ENCODE results near the gene FOXJ1.

The FOXJ1 gene

DNA sequence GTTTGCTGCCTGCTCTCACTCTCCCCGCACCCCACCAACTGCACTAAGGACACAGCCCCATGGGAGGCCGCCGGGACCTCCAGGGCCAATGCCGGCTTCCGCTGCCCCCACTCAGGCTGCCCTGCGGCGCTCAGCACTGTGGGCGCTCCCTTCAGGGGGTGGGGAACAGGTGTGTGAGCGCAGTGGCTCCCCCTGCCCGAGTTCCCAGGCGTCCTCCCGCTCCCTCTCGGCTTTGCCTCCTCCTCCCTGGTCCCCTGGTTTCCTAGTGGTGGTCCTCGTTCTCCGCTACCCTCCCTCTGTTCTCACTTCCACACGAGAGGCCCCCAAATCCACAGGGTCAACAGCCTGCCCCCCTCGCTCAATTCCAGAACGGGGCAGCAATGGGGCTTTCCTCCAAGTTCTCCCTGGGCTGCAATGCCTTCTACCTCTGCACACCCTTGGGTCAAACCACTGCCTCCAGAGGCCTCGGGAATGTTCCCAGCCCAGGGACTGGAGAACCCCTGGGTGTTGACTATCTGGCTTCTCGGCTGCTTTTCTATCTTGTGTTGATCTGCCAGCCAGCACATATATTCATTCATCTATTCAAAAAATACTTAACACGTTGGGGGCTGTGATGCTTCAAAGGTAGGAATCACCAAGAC, 9.9 kb downstream of the FOXJ1 start:
- no peak for ATAC-seq
- no peak for TF ChIP-seq ESRRG (CRISPR knock-in tag; IDR thresholded peaks at IDR 0.05)
- TF ChIP-seq ISL1 (CRISPR knock-in tag; IDR thresholded peaks at IDR 0.05), result no peak
- no peak for TF ChIP-seq RARB (CRISPR knock-in tag; IDR thresholded peaks at IDR 0.05)
- TF ChIP-seq ZNF70 (CRISPR knock-in tag; IDR thresholded peaks at IDR 0.05), result no peak
- no peak for TF ChIP-seq TCF4 (CRISPR knock-in tag; IDR thresholded peaks at IDR 0.05; ENCODE audit: borderline replicate concordance)
- no peak for TF ChIP-seq PPARA (CRISPR knock-in tag; IDR thresholded peaks at IDR 0.05; ENCODE audit: borderline replicate concordance)
- TF ChIP-seq GLIS3 (CRISPR knock-in tag; IDR thresholded peaks at IDR 0.05), result no peak
- TF ChIP-seq SNAI2 (CRISPR knock-in tag; IDR thresholded peaks at IDR 0.05), result no peak
- no peak for TF ChIP-seq ZC3H10 (CRISPR knock-in tag; IDR thresholded peaks at IDR 0.05)

DNA sequence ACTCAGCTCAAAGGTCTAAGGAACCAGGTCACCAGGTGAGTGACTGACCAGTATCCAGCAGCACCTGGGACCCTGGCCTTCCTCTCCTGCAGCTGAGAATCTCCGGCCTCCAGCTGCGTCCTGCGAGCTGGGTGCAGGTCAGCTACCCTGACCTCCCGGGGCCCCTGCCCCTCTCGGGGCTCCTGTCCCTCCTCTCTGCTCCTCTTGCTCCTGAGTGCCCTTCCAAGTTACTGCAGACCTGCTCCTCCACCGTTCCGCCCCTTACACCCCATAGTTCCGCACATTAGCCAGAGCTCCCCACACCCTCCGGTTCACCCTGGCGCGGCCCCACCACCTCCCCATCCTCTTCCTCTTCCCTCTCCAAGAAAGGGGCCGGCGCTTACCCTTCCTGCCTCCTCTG, 10.6 kb downstream of the FOXJ1 start:
- ATAC-seq, result no peak; the same call in 2 of the 3 replicates
- no peak for TF ChIP-seq OSR1 (CRISPR knock-in tag; IDR thresholded peaks at IDR 0.05)
- no peak for TF ChIP-seq ZNF70 (CRISPR knock-in tag; IDR thresholded peaks at IDR 0.05)
- TF ChIP-seq, protein P1, sequence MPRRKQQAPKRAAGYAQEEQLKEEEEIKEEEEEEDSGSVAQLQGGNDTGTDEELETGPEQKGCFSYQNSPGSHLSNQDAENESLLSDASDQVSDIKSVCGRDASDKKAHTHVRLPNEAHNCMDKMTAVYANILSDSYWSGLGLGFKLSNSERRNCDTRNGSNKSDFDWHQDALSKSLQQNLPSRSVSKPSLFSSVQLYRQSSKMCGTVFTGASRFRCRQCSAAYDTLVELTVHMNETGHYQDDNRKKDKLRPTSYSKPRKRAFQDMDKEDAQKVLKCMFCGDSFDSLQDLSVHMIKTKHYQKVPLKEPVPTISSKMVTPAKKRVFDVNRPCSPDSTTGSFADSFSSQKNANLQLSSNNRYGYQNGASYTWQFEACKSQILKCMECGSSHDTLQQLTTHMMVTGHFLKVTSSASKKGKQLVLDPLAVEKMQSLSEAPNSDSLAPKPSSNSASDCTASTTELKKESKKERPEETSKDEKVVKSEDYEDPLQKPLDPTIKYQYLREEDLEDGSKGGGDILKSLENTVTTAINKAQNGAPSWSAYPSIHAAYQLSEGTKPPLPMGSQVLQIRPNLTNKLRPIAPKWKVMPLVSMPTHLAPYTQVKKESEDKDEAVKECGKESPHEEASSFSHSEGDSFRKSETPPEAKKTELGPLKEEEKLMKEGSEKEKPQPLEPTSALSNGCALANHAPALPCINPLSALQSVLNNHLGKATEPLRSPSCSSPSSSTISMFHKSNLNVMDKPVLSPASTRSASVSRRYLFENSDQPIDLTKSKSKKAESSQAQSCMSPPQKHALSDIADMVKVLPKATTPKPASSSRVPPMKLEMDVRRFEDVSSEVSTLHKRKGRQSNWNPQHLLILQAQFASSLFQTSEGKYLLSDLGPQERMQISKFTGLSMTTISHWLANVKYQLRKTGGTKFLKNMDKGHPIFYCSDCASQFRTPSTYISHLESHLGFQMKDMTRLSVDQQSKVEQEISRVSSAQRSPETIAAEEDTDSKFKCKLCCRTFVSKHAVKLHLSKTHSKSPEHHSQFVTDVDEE (CRISPR knock-in tag; IDR thresholded peaks at IDR 0.05), result no peak

DNA sequence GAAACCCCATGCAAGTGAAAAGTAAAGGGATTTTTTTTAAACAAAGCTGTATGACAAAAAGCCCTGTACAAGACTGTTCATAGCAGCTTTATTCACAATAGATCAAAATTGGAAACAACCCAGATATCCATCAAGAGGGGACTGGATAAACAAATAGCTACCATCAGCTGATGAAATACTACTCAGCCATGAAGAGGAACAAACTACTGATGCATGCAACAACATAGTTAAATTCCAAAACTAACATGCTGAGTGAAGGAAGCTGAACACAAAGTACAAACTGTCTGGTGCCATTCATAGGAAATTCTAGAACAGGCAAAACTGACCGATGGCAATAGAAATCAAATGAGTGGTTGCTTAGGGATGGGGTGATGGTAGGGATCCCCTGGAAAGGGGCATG, 15.1 kb downstream of the FOXJ1 start:
- ATAC-seq, result no peak
- TF ChIP-seq PPARA (CRISPR knock-in tag; IDR thresholded peaks at IDR 0.05; ENCODE audit: borderline replicate concordance), result no peak
- no peak for TF ChIP-seq ZFP30 (CRISPR knock-in tag; IDR thresholded peaks at IDR 0.05)
- no peak for TF ChIP-seq TOX (CRISPR knock-in tag; IDR thresholded peaks at IDR 0.05; ENCODE audit: borderline replicate concordance)
- no peak for TF ChIP-seq TCF4 (CRISPR knock-in tag; IDR thresholded peaks at IDR 0.05; ENCODE audit: borderline replicate concordance)
- TF ChIP-seq ZNF70 (CRISPR knock-in tag; IDR thresholded peaks at IDR 0.05), result no peak
- no peak for TF ChIP-seq CSDC2 (CRISPR knock-in tag; IDR thresholded peaks at IDR 0.05)
- TF ChIP-seq, protein P2, sequence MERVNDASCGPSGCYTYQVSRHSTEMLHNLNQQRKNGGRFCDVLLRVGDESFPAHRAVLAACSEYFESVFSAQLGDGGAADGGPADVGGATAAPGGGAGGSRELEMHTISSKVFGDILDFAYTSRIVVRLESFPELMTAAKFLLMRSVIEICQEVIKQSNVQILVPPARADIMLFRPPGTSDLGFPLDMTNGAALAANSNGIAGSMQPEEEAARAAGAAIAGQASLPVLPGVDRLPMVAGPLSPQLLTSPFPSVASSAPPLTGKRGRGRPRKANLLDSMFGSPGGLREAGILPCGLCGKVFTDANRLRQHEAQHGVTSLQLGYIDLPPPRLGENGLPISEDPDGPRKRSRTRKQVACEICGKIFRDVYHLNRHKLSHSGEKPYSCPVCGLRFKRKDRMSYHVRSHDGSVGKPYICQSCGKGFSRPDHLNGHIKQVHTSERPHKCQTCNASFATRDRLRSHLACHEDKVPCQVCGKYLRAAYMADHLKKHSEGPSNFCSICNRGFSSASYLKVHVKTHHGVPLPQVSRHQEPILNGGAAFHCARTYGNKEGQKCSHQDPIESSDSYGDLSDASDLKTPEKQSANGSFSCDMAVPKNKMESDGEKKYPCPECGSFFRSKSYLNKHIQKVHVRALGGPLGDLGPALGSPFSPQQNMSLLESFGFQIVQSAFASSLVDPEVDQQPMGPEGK (CRISPR knock-in tag; IDR thresholded peaks at IDR 0.05; ENCODE audit: borderline replicate concordance), result no peak
- TF ChIP-seq, protein P1 (CRISPR knock-in tag; IDR thresholded peaks at IDR 0.05), result no peak
- TF ChIP-seq ZNF8 (CRISPR knock-in tag; IDR thresholded peaks at IDR 0.05), result no peak
- TF ChIP-seq, protein P3, sequence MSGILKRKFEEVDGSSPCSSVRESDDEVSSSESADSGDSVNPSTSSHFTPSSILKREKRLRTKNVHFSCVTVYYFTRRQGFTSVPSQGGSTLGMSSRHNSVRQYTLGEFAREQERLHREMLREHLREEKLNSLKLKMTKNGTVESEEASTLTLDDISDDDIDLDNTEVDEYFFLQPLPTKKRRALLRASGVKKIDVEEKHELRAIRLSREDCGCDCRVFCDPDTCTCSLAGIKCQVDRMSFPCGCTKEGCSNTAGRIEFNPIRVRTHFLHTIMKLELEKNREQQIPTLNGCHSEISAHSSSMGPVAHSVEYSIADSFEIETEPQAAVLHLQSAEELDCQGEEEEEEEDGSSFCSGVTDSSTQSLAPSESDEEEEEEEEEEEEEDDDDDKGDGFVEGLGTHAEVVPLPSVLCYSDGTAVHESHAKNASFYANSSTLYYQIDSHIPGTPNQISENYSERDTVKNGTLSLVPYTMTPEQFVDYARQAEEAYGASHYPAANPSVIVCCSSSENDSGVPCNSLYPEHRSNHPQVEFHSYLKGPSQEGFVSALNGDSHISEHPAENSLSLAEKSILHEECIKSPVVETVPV (CRISPR knock-in tag; IDR thresholded peaks at IDR 0.05), result no peak
- TF ChIP-seq SNAI2 (CRISPR knock-in tag; IDR thresholded peaks at IDR 0.05), result no peak
- TF ChIP-seq ZFP3 (CRISPR knock-in tag; IDR thresholded peaks at IDR 0.05), result no peak
- no peak for TF ChIP-seq ARNTL (CRISPR knock-in tag; IDR thresholded peaks at IDR 0.05; ENCODE audit: borderline replicate concordance, low read depth)
- no peak for TF ChIP-seq GLIS3 (CRISPR knock-in tag; IDR thresholded peaks at IDR 0.05)
- TF ChIP-seq ZC3H10 (CRISPR knock-in tag; IDR thresholded peaks at IDR 0.05), result no peak
- TF ChIP-seq BACH2 (CRISPR knock-in tag; IDR thresholded peaks at IDR 0.05; ENCODE audit: borderline replicate concordance), result no peak
- no peak for TF ChIP-seq ISL1 (CRISPR knock-in tag; IDR thresholded peaks at IDR 0.05)
- TF ChIP-seq, protein P4, sequence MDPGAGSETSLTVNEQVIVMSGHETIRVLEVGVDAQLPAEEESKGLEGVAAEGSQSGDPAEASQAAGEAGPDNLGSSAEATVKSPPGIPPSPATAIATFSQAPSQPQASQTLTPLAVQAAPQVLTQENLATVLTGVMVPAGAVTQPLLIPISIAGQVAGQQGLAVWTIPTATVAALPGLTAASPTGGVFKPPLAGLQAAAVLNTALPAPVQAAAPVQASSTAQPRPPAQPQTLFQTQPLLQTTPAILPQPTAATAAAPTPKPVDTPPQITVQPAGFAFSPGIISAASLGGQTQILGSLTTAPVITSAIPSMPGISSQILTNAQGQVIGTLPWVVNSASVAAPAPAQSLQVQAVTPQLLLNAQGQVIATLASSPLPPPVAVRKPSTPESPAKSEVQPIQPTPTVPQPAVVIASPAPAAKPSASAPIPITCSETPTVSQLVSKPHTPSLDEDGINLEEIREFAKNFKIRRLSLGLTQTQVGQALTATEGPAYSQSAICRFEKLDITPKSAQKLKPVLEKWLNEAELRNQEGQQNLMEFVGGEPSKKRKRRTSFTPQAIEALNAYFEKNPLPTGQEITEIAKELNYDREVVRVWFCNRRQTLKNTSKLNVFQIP (CRISPR knock-in tag; IDR thresholded peaks at IDR 0.05; ENCODE audit: borderline replicate concordance, low read depth), result no peak
- no peak for TF ChIP-seq ZNF565 (CRISPR knock-in tag; conservative IDR thresholded peaks at IDR 0.05; ENCODE audit: low read depth)
- no peak for TF ChIP-seq RARB (CRISPR knock-in tag; IDR thresholded peaks at IDR 0.05)

Data from SK-N-SH treated with all-trans-retinoic acid at 6 μM for 48 hours (cell line).